Ishikawa (cell line): ENCODE results near the gene KCNN3.

ENCODE experiments used
- CEBPB ChIP-seq: IDR thresholded peaks from 2 replicates; pipeline ENCODE4 v1.6.1; 2012
- CREB1 ChIP-seq: IDR thresholded peaks from 2 replicates; pipeline ENCODE4 v1.6.1; 2012; ENCODE audit warnings: low read depth
- EGR1 ChIP-seq: IDR thresholded peaks from 2 replicates; pipeline ENCODE4 v1.6.1; 2012
- EP300 ChIP-seq: IDR thresholded peaks from 2 replicates; pipeline ENCODE4 v1.6.1; 2012; ENCODE audit warnings: borderline replicate concordance
- FOXM1 ChIP-seq: IDR thresholded peaks from 2 replicates; pipeline ENCODE4 v1.6.1; 2012; ENCODE audit warnings: low read depth, borderline replicate concordance
- MAX ChIP-seq: IDR thresholded peaks from 2 replicates; pipeline ENCODE4 v1.6.1; 2012
- NFIC ChIP-seq: IDR thresholded peaks from 2 replicates; pipeline ENCODE4 v1.6.1; 2012
- RAD21 ChIP-seq: IDR thresholded peaks from 2 replicates; pipeline ENCODE4 v1.6.1; 2012; ENCODE audit warnings: low read depth
- REST ChIP-seq: IDR thresholded peaks from 2 replicates; pipeline ENCODE4 v1.6.1; 2012; ENCODE audit warnings: low read depth, mild to moderate bottlenecking
- TAF1 ChIP-seq: IDR thresholded peaks from 2 replicates; pipeline ENCODE4 v1.6.1; 2012; ENCODE audit warnings: low read depth, mild to moderate bottlenecking
- TCF12 ChIP-seq: IDR thresholded peaks from 2 replicates; pipeline ENCODE4 v1.6.1; 2012; ENCODE audit warnings: low read depth
- USF1 ChIP-seq: IDR thresholded peaks from 2 replicates; pipeline ENCODE4 v1.6.1; 2012
- ZBTB7A ChIP-seq: IDR thresholded peaks from 2 replicates; pipeline ENCODE4 v1.6.1; 2012; ENCODE audit warnings: low read depth

- TF ChIP-seq MAX (no peak), USF1 (no peak), TAF1 (no peak), REST (no peak), RAD21 (no peak), EP300 (no peak), CEBPB (no peak), EGR1 (no peak), NFIC (no peak), TCF12 (no peak), CREB1 (no peak), ZBTB7A (no peak), FOXM1 (no peak)
Observed at GRCh38 chr1:154812877-154813276, 57.2 kb downstream of the KCNN3 start.
